ENCODE measurements around the gene ADK. TPM values are rescaled to one million over a fixed set of nuclear protein-coding genes. Genes with fewer than 3 reads are reported as not detected.
"Not testable (repeated sequence)": the region's sequence is repeated elsewhere in the genome, so short reads cannot be mapped to it uniquely, and the experiment has no call there.

ADK gene
- polyA plus RNA-seq, 12 donors, result 28.2 to 42.0 (median 36.5) TPM; not detected in 1

- DNase-seq, result no peak
Observed at GRCh38 chr10:74419491-74419951, 268.5 kb downstream of the ADK start.

GRCh38 chr10:74419958-74420375, 268.9 kb downstream of the ADK start:
- peak; percentile 12 for DNase-seq

- no peak for DNase-seq
Observed at GRCh38 chr10:74424565-74424964, 273.5 kb downstream of the ADK start.

- DNase-seq, result no peak
Observed at GRCh38 chr10:74425456-74426001, 274.5 kb downstream of the ADK start.

GRCh38 chr10:74431816-74432215, 280.8 kb downstream of the ADK start:
- DNase-seq, result no peak

- no peak for DNase-seq
Observed at GRCh38 chr10:74432841-74433594, 282.0 kb downstream of the ADK start.

- no peak for DNase-seq
Observed at GRCh38 chr10:74433595-74433956, 282.6 kb downstream of the ADK start.

GRCh38 chr10:74433993-74434392, 283.0 kb downstream of the ADK start:
- no peak for DNase-seq

DNA sequence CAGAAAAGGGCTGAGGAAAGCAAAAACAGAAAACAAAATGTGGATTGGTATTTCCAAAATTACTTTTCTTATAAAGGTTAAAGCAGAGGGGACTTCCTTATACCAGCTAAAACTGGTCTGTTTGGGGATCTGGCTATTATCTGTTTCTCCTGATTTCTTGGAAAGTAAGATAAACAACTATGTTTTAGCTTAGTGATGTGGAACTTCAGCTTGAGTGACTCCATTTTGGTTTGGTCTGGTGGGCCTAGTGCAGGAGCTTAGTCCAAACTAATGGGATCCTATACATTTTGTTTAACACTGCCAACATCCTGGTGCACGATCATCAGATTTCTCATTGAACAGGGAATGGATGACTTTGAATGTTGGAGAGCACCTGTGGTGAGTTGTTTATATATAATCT, 283.5 kb downstream of the ADK start:
- no peak for DNase-seq

- DNase-seq, result no peak
Observed at GRCh38 chr10:74436523-74437170, 285.6 kb downstream of the ADK start.

DNA sequence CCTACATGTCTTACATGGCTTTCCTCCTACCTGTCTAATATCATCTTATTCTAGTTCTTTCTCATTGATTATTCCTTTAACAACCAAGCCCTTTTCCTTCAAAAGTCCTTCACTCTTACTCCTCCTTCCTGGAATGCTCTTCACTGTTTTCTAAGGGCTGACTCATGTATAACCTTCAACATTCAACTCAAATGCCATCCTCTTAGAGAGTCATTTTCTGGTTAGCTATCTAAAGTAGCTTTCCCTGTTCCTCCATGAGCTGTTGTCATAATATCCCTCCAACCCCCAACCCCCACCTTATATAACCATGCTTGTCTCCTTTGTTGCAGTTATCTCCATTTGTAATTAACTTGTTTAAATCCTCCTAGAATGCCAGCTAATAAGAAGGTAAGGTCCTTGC, 286.8 kb downstream of the ADK start:
- DNase-seq, result no peak

GRCh38 chr10:74439213-74439612, 288.2 kb downstream of the ADK start:
- DNase-seq, result no peak

- no peak for DNase-seq
Observed at GRCh38 chr10:74445493-74445892, 294.5 kb downstream of the ADK start.

DNA sequence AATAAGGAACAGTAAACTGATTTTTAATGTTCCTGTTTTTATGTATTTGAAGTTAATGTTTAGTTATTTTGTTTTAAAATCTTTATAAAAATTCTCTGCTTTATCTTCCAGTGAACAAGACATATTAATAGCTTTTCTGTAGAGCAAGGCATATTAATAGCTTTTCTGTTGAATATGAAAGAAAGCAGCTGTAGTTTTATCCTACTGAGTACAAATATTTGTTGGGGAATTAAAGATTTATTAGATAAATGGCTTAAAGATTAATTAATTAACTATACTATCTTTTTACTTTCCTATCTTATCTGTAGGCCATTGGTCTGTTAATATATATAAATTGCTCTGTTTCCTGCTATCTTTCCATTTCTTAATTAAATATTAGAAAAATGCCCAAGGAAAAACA, 299.6 kb downstream of the ADK start:
- DNase-seq, result no peak

- no peak for DNase-seq
Observed at GRCh38 chr10:74451127-74451829, 300.3 kb downstream of the ADK start.

DNA sequence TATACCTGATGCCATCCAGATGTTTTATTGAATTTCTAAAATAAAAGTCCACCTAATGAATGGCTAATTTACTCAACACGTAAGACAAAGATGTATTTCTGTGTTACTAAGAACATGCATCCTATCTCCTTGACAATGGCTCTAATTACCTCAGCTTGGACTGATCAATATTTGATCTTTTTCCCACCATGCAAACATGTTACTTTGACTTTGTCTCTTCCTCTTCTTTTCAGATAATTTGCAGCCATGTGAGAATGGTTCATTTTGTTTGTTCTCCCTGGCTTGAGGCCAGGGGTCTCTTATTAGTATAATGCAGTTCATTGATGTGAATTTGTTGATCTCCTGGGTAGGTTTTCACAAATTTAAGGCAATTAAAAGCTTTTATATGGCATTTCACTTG, 302.1 kb downstream of the ADK start:
- no peak for DNase-seq

DNA sequence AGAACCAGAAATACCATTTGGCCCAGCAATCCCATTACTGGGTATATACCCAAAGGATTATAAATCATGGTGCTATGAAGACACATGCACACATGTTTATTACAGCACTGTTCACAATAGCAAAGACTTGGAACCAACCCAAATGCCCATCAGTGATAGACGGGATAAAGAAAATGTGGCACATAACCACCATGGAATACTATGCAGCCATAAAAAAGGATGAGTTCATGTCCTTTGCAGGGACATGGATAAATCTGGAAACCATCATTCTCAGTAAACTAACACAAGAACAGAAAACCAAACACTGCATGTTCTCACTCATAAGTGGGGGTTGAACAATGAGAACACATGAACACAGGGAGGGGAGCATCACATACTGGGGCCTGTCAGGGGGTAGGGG, 306.5 kb downstream of the ADK start:
- DNase-seq, result not testable (repeated sequence)

- peak; percentile 8 for DNase-seq
Observed at GRCh38 chr10:74460812-74461211, 309.8 kb downstream of the ADK start.

DNA sequence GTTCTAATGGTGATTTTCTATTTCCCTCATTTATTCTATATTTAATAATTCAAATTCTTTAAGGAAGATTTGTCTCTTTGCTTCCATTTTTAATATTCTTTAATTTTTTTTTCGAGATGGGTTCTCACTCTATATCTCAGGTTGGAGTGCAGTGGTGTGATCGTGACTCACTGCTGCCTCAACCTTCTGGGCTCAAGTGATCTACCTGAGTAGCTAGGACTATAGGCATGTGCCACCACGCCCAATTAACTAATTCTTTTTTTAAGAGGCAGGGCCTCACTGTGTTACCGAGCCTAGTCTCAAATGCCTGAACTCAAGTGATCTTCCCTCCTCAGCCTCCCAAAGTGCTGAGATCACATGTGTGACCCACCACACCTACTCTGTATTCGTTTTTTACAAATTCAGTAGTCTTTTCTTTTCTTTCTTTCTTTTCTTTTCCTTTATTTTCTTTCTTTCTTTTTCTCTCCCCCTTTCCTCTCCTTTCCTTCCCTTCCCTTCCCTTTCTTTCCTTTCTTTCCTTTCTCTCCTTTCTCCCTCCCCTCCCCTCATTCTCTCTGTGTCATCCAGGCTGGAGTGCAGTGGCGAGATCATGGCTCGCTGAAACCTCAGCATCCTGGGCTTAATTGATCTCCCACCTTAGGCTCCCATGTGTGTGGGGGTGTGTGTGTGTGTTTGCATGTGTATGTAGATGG, 323.1 kb downstream of the ADK start:
- no peak for DNase-seq

- DNase-seq, result not testable (repeated sequence)
Observed at GRCh38 chr10:74476162-74476706, 325.2 kb downstream of the ADK start.

DNA sequence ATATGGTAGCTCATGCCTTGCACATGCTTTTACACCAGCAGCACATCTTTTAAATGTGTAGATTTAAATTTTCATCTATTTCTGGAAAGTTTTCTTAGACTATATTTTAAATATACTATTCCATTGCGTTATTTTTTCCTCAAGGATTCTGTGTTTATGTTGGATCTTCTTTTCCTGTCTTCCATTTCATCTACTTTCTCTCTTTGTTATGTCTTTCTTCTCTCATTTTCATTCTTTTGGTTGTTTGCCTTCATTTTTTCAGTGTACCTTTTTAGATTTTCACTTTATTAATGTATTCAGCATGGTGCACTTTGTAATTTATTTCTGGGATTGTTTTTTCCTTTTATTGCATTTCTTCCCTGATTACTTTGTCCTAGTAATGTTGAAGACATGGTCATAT, 329.8 kb downstream of the ADK start:
- DNase-seq, result no peak

DNA sequence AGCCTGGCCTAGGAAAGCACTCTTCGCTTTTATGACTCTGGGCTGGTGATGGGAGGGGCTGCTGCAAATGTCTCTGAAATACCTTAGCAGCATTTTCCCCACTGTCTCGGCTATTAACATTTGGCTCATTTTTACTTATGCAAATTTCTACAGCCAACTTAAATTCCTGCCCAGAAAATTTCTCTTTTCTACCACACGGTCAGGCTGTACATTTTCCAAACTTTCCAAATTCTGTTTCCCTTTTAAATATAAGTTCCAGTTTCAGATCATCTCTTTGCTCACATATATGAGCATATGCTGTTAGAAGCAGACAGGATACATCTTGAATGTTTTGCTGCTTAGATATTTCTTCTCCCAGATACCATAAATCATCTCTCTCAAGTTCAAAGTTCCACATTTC, 332.3 kb downstream of the ADK start:
- no peak for DNase-seq

Measured in muscle of arm (tissue), 12 donors.